Activated T-helper 2 cell treated with anti-CD3 and anti-CD28 coated beads, Interferon-gamma antibody, Interleukin-2, Interleukin-4, amounts not matched to agents 10 μg/mL and 5 μg/mL and 100 μg/mL, durations not matched to agents 14 hours and 24 hours and 36 hours (primary cell): ENCODE measurements around the gene SLC22A23. TPM values are rescaled to one million over a fixed set of nuclear protein-coding genes. Genes with fewer than 3 reads are reported as not detected.

ENCODE experiments used
- DNase-seq: peaks from one replicate; pipeline ENCODE4 v3.0.0; 2021; ENCODE audit warnings: low spot score
- H3K27ac Mint-ChIP-seq: one replicate; pipeline ENCODE4 v1.8.0; 2021; ENCODE audit warnings: mixed read lengths
- H3K27me3 Mint-ChIP-seq: one replicate; pipeline ENCODE4 v1.8.0; 2021; ENCODE audit warnings: low read depth, mixed read lengths
- H3K36me3 Mint-ChIP-seq: one replicate; pipeline ENCODE4 v1.8.0; 2021; ENCODE audit warnings: low read depth, mixed read lengths
- H3K4me1 Mint-ChIP-seq: one replicate; pipeline ENCODE4 v1.8.0; 2021; ENCODE audit warnings: low read depth, mixed read lengths
- H3K4me3 Mint-ChIP-seq: one replicate; pipeline ENCODE4 v1.8.0; 2021; ENCODE audit warnings: low read depth, mild to moderate bottlenecking, moderate library complexity, mixed read lengths
- H3K9me3 Mint-ChIP-seq: one replicate; pipeline ENCODE4 v1.8.0; 2021; ENCODE audit warnings: mixed read lengths
- intact Hi-C: fragments of 100-400 bp; cut with micrococcal nuclease; formaldehyde crosslinking; loops from one replicate; pipeline ENCODE4 v1.15.1; 2023
- total RNA-seq: library from RNA; stranded (reverse); gene quantifications from 2 replicates; pipeline ENCODE4 v1.2.3, GENCODE V29; 2022

SLC22A23 gene
- total RNA-seq, 1 donor from 2014 or later = 0.07 TPM

DNA sequence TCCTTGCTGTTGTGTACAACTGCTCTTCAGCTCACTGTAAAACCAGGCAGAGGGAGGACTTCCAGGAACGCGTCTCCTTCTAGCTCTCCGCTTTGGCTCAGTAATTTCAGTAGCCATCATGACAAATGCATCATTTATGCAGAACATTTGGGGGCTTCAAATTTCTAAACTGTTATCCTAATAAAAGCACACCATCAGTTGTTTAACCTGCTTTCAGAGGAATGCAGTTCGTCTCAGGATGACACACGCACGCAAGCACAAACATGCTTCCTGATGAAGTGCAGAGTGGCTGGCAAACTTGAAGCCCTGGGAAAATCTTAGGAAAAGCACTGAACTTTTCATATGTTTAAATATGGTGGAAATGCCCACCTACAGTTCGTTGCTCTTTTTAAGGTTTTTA is 24.4 kb downstream of the SLC22A23 start:
- no peak for DNase-seq
- H3K36me3 Mint-ChIP-seq = no peaks in the 10 kb centered on the region
- H3K4me3 Mint-ChIP-seq = no peak overlapping the region
- intact Hi-C loops = no loop called here
- no peaks in the 10 kb centered on the region for H3K9me3 Mint-ChIP-seq
- peaks cover 9% of the 10 kb centered on the region for H3K27me3 Mint-ChIP-seq
- H3K4me1 Mint-ChIP-seq = no peaks in the 10 kb centered on the region
- H3K27ac Mint-ChIP-seq = no peak overlapping the region

DNA sequence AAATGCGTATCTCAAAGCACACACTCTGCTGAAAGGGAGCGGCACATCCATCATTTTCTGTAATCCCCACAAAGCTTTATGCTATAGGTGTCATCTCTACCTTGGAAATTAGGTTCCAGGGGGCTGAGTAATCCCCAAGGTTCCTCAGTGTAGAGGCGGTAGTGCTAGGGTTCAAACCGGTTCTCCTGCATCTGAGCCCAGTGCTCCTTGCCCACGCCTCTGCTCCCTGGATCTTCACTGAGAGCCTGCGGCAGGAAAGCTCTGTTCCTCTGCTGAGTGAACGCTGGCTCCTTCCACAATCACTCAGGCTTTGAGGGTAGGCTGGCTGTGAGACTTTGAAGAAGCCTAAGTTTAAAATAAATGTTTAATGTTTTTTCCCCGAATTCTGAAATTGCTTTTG is 24.9 kb downstream of the SLC22A23 start:
- intact Hi-C loops = no loop called here

DNA sequence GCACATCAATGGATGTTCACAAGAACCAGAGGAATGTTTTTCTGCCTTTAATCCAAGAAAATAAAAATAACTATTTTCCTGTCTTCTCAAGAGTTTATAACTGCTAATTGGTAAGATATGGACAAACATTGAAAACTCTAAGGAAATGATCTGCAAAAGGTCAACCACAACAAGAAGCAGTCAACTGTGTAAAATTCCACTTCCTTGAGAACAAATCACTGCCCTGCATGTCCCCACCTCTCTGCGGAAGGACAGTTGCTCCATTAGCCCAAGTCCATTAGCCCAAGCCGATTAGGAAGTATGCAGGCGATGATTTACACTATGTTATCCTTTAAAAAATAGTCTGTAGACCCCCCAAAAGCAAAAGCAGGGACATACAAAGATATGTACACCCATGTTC is 27.6 kb downstream of the SLC22A23 start:
- no peaks in the 10 kb centered on the region for H3K36me3 Mint-ChIP-seq
- no peak overlapping the region for H3K4me3 Mint-ChIP-seq
- intact Hi-C loops = no loop called here
- H3K27ac Mint-ChIP-seq = no peak overlapping the region
- peaks cover 9% of the 10 kb centered on the region for H3K27me3 Mint-ChIP-seq
- no peak for DNase-seq
- no peaks in the 10 kb centered on the region for H3K4me1 Mint-ChIP-seq
- H3K9me3 Mint-ChIP-seq = no peaks in the 10 kb centered on the region

More for the DNA sequence above, 24.9 kb downstream of the SLC22A23 start:
- Mint-ChIP-seq H3K4me3 (no peak overlapping the region), H3K4me1 (no peaks in the 10 kb centered on the region), H3K36me3 (no peaks in the 10 kb centered on the region), H3K27me3 (peaks cover 9% of the 10 kb centered on the region), H3K9me3 (no peaks in the 10 kb centered on the region), H3K27ac (no peak overlapping the region)
- DNase-seq = no peak

DNA sequence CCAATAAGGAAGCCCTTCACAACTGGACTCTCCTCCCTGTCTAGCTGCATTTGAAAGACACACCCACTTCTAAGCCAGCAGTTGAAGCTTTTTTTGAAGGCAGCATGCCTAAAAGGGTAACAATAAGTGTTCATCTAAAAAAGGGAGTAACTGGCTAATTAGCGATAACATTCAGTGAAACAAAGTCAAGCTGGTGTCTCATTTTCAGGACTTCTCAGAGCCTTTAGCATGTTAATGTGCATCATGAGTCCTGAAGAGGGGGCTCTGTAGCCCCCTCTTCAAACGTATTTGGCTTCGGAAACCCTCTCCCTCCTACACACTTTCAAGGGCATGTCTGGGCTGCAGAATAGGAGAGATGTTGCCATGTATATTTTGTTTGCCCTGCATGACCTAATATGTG is 28.1 kb downstream of the SLC22A23 start:
- intact Hi-C loops = no loop called here
- DNase-seq = no peak
- no peaks in the 10 kb centered on the region for H3K9me3 Mint-ChIP-seq
- H3K4me3 Mint-ChIP-seq = no peak overlapping the region
- peaks cover 9% of the 10 kb centered on the region for H3K27me3 Mint-ChIP-seq
- no peaks in the 10 kb centered on the region for H3K36me3 Mint-ChIP-seq
- no peaks in the 10 kb centered on the region for H3K4me1 Mint-ChIP-seq
- H3K27ac Mint-ChIP-seq = no peak overlapping the region

DNA sequence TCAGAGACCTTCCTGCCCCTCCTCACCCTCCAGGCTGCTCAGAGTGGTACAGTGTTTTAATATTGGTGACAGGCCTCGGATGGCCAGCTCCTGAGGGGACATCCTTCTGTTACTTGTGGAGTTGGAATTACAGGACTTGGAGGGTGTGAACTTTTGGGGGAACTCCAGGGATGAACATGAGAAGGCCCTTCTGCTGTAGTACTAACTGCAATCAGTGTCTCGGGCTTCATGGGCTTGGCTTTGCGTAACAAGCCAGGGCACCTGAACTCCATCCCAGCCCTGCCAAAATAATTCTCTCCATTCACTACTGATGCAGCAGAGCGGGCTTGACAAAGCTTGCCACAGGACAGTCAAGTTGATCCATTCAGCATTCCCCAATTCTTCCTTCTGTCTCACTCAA is 28.6 kb downstream of the SLC22A23 start:
- Mint-ChIP-seq H3K27ac (no peak overlapping the region), H3K36me3 (no peaks in the 10 kb centered on the region), H3K4me1 (no peaks in the 10 kb centered on the region), H3K4me3 (no peak overlapping the region), H3K27me3 (peaks cover 11% of the 10 kb centered on the region), H3K9me3 (no peaks in the 10 kb centered on the region)
- intact Hi-C loops = no loop called here
- DNase-seq = no peak

DNA sequence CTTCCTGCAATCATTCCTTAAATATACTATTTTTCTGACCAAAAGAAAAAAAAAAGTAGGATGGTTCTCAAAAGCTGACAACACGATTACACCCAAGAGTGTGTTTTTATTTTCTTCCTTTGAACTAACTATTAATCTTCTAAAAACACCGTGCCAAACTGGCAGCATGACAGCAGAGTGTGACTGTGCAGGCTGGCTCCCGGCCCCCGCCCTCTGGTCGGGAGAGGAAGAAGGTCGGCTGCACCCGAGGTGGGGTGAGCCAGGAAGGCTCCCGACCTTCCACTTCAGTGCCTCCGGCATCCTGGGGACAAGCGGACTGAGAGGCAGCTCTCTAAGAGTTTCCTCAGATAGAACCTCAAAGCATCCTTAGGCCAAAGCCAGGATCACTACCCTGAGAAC is 29.2 kb downstream of the SLC22A23 start:
- Mint-ChIP-seq H3K9me3 (no peaks in the 10 kb centered on the region), H3K27me3 (peaks cover 15% of the 10 kb centered on the region), H3K27ac (no peak overlapping the region), H3K4me3 (no peak overlapping the region), H3K4me1 (no peaks in the 10 kb centered on the region), H3K36me3 (no peaks in the 10 kb centered on the region)
- intact Hi-C loops = no loop called here
- DNase-seq = no peak

DNA sequence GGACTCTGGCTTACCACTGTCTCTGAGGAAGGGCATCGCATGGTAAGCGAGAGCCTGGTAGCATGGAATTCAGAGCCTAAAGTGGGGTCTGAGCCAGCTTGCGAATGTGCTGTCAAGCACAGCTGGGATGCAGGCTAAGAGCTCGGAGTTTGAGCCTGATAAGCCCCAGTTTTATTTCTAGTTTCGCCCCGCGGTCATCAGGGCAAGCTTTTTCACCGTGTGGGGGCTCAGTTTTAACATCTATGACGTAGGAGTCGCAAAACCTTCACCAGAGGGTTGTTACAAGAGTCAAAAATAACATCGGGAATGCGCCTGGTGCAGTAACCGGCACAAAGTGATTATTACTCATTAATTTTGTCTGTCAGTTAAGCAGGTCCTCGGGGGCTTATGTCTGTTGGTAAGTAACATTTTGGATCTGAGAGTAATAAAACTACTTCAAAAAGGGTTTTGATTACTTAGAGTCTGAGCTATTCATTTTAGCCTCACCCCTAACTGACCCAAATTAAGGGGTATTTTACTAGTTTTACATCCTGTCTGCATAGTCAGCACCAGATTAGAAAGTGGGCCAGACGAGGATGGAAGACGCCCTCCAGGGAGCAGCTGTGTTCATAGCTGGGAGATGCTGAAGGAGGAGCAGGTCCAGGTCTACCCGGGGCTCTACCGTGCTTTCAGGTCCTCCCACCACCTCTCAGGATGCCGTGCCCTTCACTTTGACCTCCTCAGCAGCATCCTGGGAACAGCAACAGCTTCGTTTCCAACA is 29.7 kb downstream of the SLC22A23 start:
- DNase-seq = no peak
- intact Hi-C loops = no loop called here
- no peaks in the 10 kb centered on the region for H3K4me1 Mint-ChIP-seq
- H3K36me3 Mint-ChIP-seq = no peaks in the 10 kb centered on the region
- peaks cover 19% of the 10 kb centered on the region for H3K27me3 Mint-ChIP-seq
- H3K27ac Mint-ChIP-seq = no peak overlapping the region
- no peaks in the 10 kb centered on the region for H3K9me3 Mint-ChIP-seq
- H3K4me3 Mint-ChIP-seq = no peak overlapping the region

DNA sequence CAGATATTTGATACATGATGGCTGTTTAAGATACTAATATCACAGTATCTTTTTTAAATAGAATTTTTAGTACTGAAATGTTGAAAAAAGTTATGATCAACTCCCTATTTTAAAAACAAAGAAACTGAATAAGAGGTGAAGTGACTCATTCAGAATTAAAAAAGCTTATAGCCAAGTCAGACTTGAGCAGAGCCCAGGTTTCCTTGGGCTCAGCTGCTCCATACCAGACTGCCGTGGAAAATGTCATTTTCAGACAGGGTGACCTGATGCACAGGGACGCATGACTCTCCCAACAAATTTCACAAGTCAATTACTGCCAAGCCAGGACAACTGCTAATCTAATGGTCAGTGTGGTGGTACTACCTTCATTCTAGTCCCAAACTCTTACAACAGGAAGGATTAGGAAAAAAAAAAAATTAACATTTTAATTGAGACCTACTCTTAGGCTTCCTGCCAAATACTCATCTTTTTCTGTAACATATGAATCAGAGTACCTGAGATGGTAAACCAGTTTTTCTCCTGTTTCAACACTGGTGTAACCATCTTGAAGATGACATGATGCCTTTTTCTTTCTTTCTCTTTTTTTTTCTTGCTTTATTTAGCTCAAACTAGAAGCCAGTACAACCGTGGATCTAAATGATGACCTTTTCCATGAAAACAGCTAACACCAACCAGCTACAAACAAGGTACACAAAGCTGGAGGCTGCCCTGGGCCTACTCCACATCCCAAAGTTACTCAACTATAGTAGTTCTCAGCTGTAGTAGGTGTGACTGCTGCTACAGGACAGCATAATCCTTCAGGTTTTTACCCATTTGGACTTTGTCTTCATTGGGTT is 30.5 kb downstream of the SLC22A23 start:
- intact Hi-C loops = no loop called here
- no peak for DNase-seq
- Mint-ChIP-seq H3K4me3 (no peak overlapping the region), H3K4me1 (no peaks in the 10 kb centered on the region), H3K36me3 (no peaks in the 10 kb centered on the region), H3K27ac (no peak overlapping the region), H3K9me3 (no peaks in the 10 kb centered on the region), H3K27me3 (peaks cover 23% of the 10 kb centered on the region)

DNA sequence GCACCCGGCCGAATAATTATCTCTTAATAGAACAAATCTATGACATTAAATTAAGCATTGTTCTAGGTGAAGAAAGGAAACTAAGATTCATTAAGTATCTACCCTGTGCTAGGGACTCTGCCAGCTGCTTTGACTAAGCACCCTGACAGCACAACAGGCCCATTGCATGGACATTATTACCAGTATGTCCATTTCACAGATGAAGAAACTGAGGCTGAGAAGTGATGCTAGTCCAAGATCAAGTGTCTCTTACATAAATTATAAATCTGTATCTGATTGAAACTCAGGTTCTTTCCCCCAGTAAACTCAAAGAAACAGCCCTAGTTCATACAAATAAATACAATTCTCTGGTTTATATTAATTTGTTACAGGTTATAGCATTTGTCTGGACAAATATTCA is 31.3 kb downstream of the SLC22A23 start:
- no peaks in the 10 kb centered on the region for H3K4me1 Mint-ChIP-seq
- no peak overlapping the region for H3K27ac Mint-ChIP-seq
- no peak for DNase-seq
- H3K36me3 Mint-ChIP-seq = no peaks in the 10 kb centered on the region
- H3K4me3 Mint-ChIP-seq = no peak overlapping the region
- intact Hi-C loops = no loop called here
- H3K9me3 Mint-ChIP-seq = no peaks in the 10 kb centered on the region
- peaks cover 23% of the 10 kb centered on the region for H3K27me3 Mint-ChIP-seq

DNA sequence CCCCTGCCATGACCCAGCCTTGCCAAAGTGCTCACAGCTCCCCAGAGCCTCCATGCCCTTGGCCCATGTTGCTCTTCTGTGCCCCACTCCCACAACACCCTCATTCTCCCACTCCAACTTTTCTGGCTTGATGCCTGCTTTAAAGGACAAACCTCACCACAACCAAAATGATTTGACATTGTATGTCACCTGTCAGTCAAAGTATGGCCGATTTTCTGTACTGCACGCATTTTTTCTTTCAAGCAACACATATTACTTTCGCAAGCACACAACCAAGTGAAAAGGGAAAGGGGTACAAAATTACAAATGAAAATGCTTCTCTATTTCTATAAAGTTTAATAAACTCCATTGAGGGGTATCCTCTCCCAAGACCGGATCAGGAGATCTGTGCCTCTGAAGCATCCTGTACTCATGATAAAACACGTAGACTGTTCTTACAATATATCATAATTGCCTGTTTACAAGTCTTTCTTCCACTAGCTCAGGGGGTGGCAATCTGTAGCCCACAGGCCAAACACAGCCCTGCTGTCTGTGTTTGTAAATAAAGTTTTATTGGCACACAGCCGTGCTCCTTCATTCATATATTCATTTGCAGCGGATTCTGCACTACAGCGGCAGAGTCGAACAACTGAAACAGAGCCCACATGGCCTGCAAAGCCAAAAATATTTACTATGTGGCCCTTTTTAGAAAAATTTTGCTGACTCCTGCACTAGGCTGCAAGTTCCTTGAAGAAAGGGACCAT is 32.5 kb downstream of the SLC22A23 start:
- Mint-ChIP-seq H3K27me3 (peaks cover 23% of the 10 kb centered on the region), H3K4me3 (no peak overlapping the region), H3K4me1 (no peaks in the 10 kb centered on the region), H3K36me3 (no peaks in the 10 kb centered on the region), H3K9me3 (no peaks in the 10 kb centered on the region), H3K27ac (no peak overlapping the region)
- DNase-seq = no peak
- intact Hi-C loops = no loop called here

DNA sequence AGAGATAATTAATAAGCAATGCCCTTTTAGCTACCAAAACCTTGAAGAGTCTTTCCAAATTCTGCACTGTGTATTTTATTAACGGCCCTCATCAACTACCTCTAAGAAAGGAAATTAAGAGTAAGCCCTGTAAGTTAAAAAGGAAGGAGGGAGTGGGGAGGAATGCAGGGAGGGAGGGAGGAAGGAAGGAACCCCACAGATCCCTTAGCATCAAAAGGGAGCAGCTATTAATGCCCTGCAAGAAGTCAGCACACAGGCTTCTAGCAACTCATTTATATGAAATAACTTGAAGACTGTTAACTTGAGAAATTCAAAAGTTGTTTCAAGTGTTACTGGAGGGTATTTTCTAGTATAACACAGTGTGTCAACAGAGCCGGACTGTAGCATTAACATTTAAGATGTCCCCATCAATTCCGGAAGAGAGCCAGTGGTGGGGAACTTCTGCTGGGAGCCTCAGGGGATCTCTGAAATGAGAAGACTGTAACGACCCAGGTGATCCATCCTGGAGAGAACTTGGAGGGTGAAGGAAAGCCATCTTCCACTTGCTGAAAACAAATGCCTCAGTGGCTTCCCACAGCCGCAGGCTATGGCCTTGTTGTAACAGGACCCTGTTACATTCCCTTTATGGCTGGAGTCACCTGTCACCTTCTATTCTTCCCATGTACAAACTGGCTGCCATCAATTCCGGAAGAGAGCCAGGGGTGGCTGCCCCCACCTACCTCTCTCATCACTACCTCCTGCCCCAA is 33.2 kb downstream of the SLC22A23 start:
- no peaks in the 10 kb centered on the region for H3K4me1 Mint-ChIP-seq
- peaks cover 27% of the 10 kb centered on the region for H3K27me3 Mint-ChIP-seq
- H3K4me3 Mint-ChIP-seq = no peak overlapping the region
- H3K27ac Mint-ChIP-seq = no peak overlapping the region
- no peak for DNase-seq
- no peaks in the 10 kb centered on the region for H3K36me3 Mint-ChIP-seq
- intact Hi-C loops = no loop called here
- H3K9me3 Mint-ChIP-seq = no peaks in the 10 kb centered on the region

DNA sequence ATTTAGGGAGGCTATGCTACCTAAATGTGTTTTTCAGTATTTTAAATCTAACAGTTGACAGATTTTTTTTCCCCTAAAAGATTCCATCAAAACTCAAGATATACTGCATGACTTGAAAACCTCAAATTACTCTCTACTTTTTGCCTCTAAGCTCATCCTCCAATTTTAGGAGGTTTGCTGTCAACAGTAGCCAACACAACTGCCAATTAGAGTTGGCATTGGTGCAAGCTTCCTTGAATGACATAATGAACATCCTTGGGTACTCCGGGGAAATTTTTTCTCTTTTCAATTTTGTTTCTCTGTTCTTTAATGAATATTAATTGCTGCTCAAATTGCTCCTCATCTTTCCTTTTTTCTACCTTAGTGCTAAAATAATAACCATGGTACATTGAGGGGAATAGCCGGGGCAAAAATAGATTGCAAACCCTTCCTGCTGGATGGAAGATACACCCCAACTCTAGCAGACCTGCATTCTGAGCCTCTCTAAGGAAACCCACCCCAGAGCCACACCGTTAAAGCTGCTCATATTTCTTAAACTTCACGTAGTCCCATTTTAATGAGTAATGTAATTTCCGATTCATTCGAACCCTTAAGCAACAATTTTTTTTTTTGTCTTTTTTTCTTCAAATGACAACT is 34.3 kb downstream of the SLC22A23 start:
- DNase-seq = no peak
- H3K27ac Mint-ChIP-seq = no peak overlapping the region
- intact Hi-C loops = no loop called here
- peaks cover 20% of the 10 kb centered on the region for H3K27me3 Mint-ChIP-seq
- no peaks in the 10 kb centered on the region for H3K36me3 Mint-ChIP-seq
- no peaks in the 10 kb centered on the region for H3K9me3 Mint-ChIP-seq
- no peaks in the 10 kb centered on the region for H3K4me1 Mint-ChIP-seq
- no peak overlapping the region for H3K4me3 Mint-ChIP-seq
